OCI-LY1 (cell line): ENCODE results near the gene SFXN1.
"Not testable (repeated sequence)": the region's sequence is repeated elsewhere in the genome, so short reads cannot be mapped to it uniquely, and the experiment has no call there.

Experiments
- H2AFZ ChIP-seq: fragments of 200-600 bp; sonication (generic), shearing (Covaris generic); 2 replicates; pipeline ENCODE4 v1.6.0; 2014; ENCODE audit warnings: antibody characterized with exemption, mild to moderate bottlenecking, low read length
- H3F3A ChIP-seq: fragments of 200-600 bp; sonication (generic), shearing (Covaris generic); 2 replicates; pipeline ENCODE4 v1.6.0; 2014; ENCODE audit warnings: mild to moderate bottlenecking, antibody characterized with exemption, low read length, moderate library complexity; ENCODE audit not compliant: insufficient read depth
- H3K27ac ChIP-seq: fragments of 200-600 bp; sonication (generic); 2 replicates; pipeline ENCODE4 v1.5.1; 2014; ENCODE audit warnings: low read length, mixed run types, mild to moderate bottlenecking, low read depth; ENCODE audit not compliant: poor library complexity, severe bottlenecking
- H3K27me3 ChIP-seq: fragments of 200-600 bp; sonication (generic); 2 replicates; pipeline ENCODE4 v1.6.0; 2014; ENCODE audit warnings: antibody characterized with exemption, mild to moderate bottlenecking, low read length, moderate library complexity; ENCODE audit not compliant: insufficient read depth
- H3K36me3 ChIP-seq: fragments of 200-600 bp; sonication (generic); 2 replicates; pipeline ENCODE4 v1.6.1; 2014; ENCODE audit warnings: mild to moderate bottlenecking, antibody characterized with exemption, low read length, moderate library complexity, mixed read lengths; ENCODE audit not compliant: insufficient read depth
- H3K4me1 ChIP-seq: fragments of 200-600 bp; sonication (generic); 2 replicates; pipeline ENCODE4 v1.5.1; 2014; ENCODE audit warnings: mild to moderate bottlenecking, low read length, moderate library complexity; ENCODE audit not compliant: insufficient read depth, severe bottlenecking
- H3K4me2 ChIP-seq: fragments of 200-600 bp; sonication (generic), shearing (Covaris generic); 2 replicates; pipeline ENCODE4 v1.6.1; 2014; ENCODE audit warnings: low read length
- H3K4me3 ChIP-seq: fragments of 200-600 bp; sonication (generic); 2 replicates; pipeline ENCODE4 v1.5.1; 2014; ENCODE audit warnings: low read length, low read depth, mild to moderate bottlenecking, mixed read lengths; ENCODE audit not compliant: poor library complexity, severe bottlenecking
- H3K79me2 ChIP-seq: fragments of 200-600 bp; shearing (Covaris generic); 2 replicates; pipeline ENCODE4 v1.6.1; 2016; ENCODE audit warnings: mixed run types, low read length, mixed read lengths; ENCODE audit not compliant: insufficient read depth
- H3K9ac ChIP-seq: fragments of 200-600 bp; sonication (generic), shearing (Covaris generic); 2 replicates; pipeline ENCODE4 v1.6.1; 2014; ENCODE audit warnings: mild to moderate bottlenecking, low read length, mixed read lengths
- H3K9me2 ChIP-seq: fragments of 200-600 bp; sonication (generic), shearing (Covaris generic); 2 replicates; pipeline ENCODE4 v1.6.1; 2014; ENCODE audit warnings: low read depth, mild to moderate bottlenecking, low read length, mixed read lengths
- H3K9me3 ChIP-seq: fragments of 200-600 bp; shearing (Covaris generic); 2 replicates; pipeline ENCODE4 v1.6.1; 2014; ENCODE audit warnings: low read length, mixed read lengths
- H4K20me1 ChIP-seq: fragments of 200-600 bp; sonication (generic), shearing (Covaris generic); 2 replicates; pipeline ENCODE4 v1.6.0; 2016; ENCODE audit warnings: mild to moderate bottlenecking, low read length; ENCODE audit not compliant: insufficient read depth
- EZH2 ChIP-seq: fragments of 200-600 bp; sonication (generic), shearing (Covaris generic); IDR thresholded peaks from 2 replicates; pipeline ENCODE4 v1.8.0; 2017; ENCODE audit warnings: borderline replicate concordance, mixed run types, mild to moderate bottlenecking, antibody characterized with exemption, low read length, moderate library complexity, mixed read lengths
- TF ChIP-seq, protein P1 (sequence below): fragments of 200-600 bp; sonication (generic), shearing (Covaris generic); IDR thresholded peaks from 2 replicates; pipeline ENCODE4 v1.5.1; 2017; ENCODE audit warnings: mild to moderate bottlenecking, antibody characterized with exemption, low read length, moderate library complexity, mixed read lengths

Gene SFXN1

DNA sequence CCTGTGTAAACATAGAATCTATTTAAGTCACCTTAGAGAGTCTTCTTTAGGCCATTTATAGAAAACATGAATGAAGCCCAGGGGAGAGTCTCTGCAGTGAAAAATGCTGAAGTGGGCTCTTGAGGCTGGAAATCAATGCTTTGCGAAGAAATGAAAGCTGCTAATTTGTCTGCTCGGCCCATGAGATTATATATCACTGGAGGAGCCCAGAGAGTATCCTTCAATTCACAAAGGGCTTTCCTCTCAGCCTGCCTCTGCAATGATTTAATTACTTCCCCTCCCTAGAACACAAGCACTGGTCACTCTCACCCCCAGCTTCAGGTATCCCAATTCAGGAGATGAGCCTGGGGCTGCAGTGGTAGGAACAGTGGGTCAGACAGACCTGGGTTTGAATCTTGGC, 26.2 kb upstream of the SFXN1 start:
- Histone ChIP-seq H3K9ac (no peak overlapping the region), H3K4me1 (no peaks in the 10 kb centered on the region), H2AFZ (no peak overlapping the region), H3K27ac (no peak overlapping the region), H3F3A (no peaks in the 10 kb centered on the region), H3K27me3 (0 out of 2 replicates have a peak, but pooled peaks cover 3% of the 10 kb centered on the region), H3K9me3 (no peaks in the 10 kb centered on the region), H3K79me2 (no peaks in the 10 kb centered on the region), H3K9me2 (no peaks in the 10 kb centered on the region), H4K20me1 (no peaks in the 10 kb centered on the region), H3K36me3 (no peaks in the 10 kb centered on the region), H3K4me3 (no peak overlapping the region), H3K4me2 (no peak overlapping the region)
- TF ChIP-seq, protein P1, sequence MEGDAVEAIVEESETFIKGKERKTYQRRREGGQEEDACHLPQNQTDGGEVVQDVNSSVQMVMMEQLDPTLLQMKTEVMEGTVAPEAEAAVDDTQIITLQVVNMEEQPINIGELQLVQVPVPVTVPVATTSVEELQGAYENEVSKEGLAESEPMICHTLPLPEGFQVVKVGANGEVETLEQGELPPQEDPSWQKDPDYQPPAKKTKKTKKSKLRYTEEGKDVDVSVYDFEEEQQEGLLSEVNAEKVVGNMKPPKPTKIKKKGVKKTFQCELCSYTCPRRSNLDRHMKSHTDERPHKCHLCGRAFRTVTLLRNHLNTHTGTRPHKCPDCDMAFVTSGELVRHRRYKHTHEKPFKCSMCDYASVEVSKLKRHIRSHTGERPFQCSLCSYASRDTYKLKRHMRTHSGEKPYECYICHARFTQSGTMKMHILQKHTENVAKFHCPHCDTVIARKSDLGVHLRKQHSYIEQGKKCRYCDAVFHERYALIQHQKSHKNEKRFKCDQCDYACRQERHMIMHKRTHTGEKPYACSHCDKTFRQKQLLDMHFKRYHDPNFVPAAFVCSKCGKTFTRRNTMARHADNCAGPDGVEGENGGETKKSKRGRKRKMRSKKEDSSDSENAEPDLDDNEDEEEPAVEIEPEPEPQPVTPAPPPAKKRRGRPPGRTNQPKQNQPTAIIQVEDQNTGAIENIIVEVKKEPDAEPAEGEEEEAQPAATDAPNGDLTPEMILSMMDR = no peak
- TF ChIP-seq EZH2 = no peak

GRCh38 chr5:175454338-175454737, 24.0 kb upstream of the SFXN1 start:
- not testable (repeated sequence) for H3K27me3 ChIP-seq, H4K20me1 ChIP-seq, H3K4me2 ChIP-seq, H3K36me3 ChIP-seq, H3K9me3 ChIP-seq, H3K27ac ChIP-seq, H2AFZ ChIP-seq, H3K79me2 ChIP-seq, H3K4me1 ChIP-seq, H3K9ac ChIP-seq, H3K4me3 ChIP-seq, H3F3A ChIP-seq, H3K9me2 ChIP-seq

- Histone ChIP-seq H3K27me3 (0 out of 2 replicates have a peak, but pooled peaks cover 3% of the 10 kb centered on the region), H3K4me2 (no peak overlapping the region), H3K9ac (no peak overlapping the region), H3K79me2 (no peaks in the 10 kb centered on the region), H3K4me3 (no peak overlapping the region), H2AFZ (no peak overlapping the region), H3K27ac (no peak overlapping the region), H3K4me1 (no peaks in the 10 kb centered on the region), H3K9me3 (no peaks in the 10 kb centered on the region), H3K9me2 (no peaks in the 10 kb centered on the region), H3K36me3 (no peaks in the 10 kb centered on the region), H4K20me1 (no peaks in the 10 kb centered on the region), H3F3A (no peaks in the 10 kb centered on the region)
- TF ChIP-seq, protein P1 = no peak
- TF ChIP-seq EZH2 = no peak
Observed at GRCh38 chr5:175456105-175456742, 22.1 kb upstream of the SFXN1 start.

DNA sequence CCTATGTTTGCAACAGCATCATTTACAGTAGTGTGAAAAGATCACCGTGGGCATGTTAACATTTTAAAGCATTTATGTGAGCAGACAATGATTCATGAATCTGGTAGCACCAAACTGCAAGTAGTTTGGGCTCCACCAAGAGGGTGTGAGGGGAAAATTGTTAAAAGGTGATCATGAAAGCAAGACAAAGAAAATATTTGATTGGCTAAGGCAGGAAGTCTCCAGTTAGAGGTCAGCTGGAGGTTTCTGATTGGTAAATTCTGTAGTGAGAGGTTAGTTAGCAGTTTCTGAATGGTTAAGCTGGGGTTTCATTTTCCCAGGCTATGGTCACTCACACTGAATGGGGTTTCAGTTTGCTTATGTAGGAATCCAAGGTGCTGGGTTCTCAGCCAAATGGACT, 20.9 kb upstream of the SFXN1 start:
- H3K36me3 ChIP-seq = no peaks in the 10 kb centered on the region
- H3K4me3 ChIP-seq = no peak overlapping the region
- no peak overlapping the region for H3K9ac ChIP-seq
- no peaks in the 10 kb centered on the region for H3K79me2 ChIP-seq
- no peaks in the 10 kb centered on the region for H3F3A ChIP-seq
- no peaks in the 10 kb centered on the region for H3K4me1 ChIP-seq
- no peak overlapping the region for H2AFZ ChIP-seq
- H3K9me3 ChIP-seq = no peaks in the 10 kb centered on the region
- H3K27me3 ChIP-seq = 0 out of 2 replicates have a peak, but pooled peaks cover 3% of the 10 kb centered on the region
- H3K4me2 ChIP-seq = no peak overlapping the region
- H3K9me2 ChIP-seq = no peaks in the 10 kb centered on the region
- TF ChIP-seq EZH2 = no peak
- TF ChIP-seq, protein P1 = 0 out of 2 replicates have a peak, but pooled peaks have one; percentile 12
- H4K20me1 ChIP-seq = no peaks in the 10 kb centered on the region
- H3K27ac ChIP-seq = no peak overlapping the region
